Measurements from ENCODE around the gene BICRA.

Gene BICRA

DNA sequence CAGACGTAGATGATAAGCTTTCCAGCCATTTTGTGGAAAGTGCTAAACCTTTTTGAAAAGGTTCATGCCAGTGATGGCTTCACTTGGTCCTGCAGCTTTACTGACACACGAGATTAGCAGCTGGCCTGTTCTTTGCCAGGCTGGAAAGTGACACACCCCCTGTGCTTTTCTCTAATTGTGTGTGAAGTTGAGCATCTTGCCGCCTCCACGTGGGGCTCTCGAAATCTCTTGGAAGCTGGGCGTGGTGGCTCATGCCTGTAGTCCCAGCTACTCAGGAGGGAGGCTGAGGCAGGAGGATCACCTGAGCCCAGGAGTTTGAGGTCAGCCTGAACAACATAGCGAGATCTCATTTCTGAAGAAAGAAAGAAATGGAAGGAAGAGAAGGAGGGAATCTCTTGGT, 79.0 kb downstream of the BICRA start:
- TF ChIP-seq, protein P1, sequence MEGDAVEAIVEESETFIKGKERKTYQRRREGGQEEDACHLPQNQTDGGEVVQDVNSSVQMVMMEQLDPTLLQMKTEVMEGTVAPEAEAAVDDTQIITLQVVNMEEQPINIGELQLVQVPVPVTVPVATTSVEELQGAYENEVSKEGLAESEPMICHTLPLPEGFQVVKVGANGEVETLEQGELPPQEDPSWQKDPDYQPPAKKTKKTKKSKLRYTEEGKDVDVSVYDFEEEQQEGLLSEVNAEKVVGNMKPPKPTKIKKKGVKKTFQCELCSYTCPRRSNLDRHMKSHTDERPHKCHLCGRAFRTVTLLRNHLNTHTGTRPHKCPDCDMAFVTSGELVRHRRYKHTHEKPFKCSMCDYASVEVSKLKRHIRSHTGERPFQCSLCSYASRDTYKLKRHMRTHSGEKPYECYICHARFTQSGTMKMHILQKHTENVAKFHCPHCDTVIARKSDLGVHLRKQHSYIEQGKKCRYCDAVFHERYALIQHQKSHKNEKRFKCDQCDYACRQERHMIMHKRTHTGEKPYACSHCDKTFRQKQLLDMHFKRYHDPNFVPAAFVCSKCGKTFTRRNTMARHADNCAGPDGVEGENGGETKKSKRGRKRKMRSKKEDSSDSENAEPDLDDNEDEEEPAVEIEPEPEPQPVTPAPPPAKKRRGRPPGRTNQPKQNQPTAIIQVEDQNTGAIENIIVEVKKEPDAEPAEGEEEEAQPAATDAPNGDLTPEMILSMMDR (IDR thresholded peaks at IDR 0.05; ENCODE audit: control insufficient read depth, extremely low read depth, insufficient read depth): no peak
- no peak for DNase-seq (ENCODE audit: low read depth)
- H3K4me3 ChIP-seq (ENCODE audit: low read depth, low read length): no peak overlapping the region

- TF ChIP-seq, protein P1 (IDR thresholded peaks at IDR 0.05; ENCODE audit: control insufficient read depth, extremely low read depth, insufficient read depth): no peak
- no peak overlapping the region for H3K4me3 ChIP-seq (ENCODE audit: low read depth, low read length)
- no peak for DNase-seq (ENCODE audit: low read depth)
Observed at GRCh38 chr19:47691090-47691489, 82.2 kb downstream of the BICRA start.

GRCh38 chr19:47691782-47692181, 82.8 kb downstream of the BICRA start:
- no peak overlapping the region for H3K4me3 ChIP-seq (ENCODE audit: low read depth, low read length)
- TF ChIP-seq, protein P1 (IDR thresholded peaks at IDR 0.05; ENCODE audit: control insufficient read depth, extremely low read depth, insufficient read depth): no peak
- DNase-seq (ENCODE audit: low read depth): no peak

DNA sequence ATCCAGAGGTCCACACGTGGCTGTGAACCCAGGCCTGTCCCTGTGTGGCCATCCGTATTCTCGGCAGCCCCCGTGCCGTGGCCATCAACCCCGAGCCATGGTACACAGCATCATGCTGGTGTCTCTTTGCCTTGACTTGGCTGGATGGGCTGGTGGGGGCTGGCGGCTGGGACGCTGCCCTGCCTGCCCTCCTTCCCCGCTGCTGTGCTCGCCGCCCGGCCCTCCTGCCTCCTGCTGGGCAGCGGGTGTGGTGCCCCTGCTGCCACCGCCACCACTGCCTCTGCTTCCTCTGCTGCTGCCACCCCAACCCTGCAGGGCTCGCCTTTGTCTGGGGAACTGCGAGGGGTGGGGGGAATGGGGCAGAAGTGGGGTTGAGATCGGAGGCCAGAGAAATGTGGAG, 84.6 kb downstream of the BICRA start:
- no peak overlapping the region for H3K4me3 ChIP-seq (ENCODE audit: low read depth, low read length)
- no peak for DNase-seq (ENCODE audit: low read depth)
- TF ChIP-seq, protein P1 (IDR thresholded peaks at IDR 0.05; ENCODE audit: control insufficient read depth, extremely low read depth, insufficient read depth): no peak

- TF ChIP-seq, protein P1 (IDR thresholded peaks at IDR 0.05; ENCODE audit: control insufficient read depth, extremely low read depth, insufficient read depth): no peak
Observed at GRCh38 chr19:47693903-47694302, 85.0 kb downstream of the BICRA start.

GRCh38 chr19:47694466-47695273, 85.7 kb downstream of the BICRA start:
- DNase-seq (ENCODE audit: low read depth): no peak

More at GRCh38 chr19:47693903-47694302, 85.0 kb downstream of the BICRA start:
- no peak for DNase-seq (ENCODE audit: low read depth)
- H3K4me3 ChIP-seq (ENCODE audit: low read depth, low read length): no peak overlapping the region

More at GRCh38 chr19:47694466-47695273, 85.7 kb downstream of the BICRA start:
- H3K4me3 ChIP-seq (ENCODE audit: low read depth, low read length): no peak overlapping the region
- TF ChIP-seq, protein P1 (IDR thresholded peaks at IDR 0.05; ENCODE audit: control insufficient read depth, extremely low read depth, insufficient read depth): no peak

Measured in LNCaP clone FGC (cell line).